AG04450 (cell line): Measurements from ENCODE around the gene PLA2G1B. TPM values are rescaled to one million over a fixed set of nuclear protein-coding genes. Genes with fewer than 3 reads are reported as not detected.

Experiments
- CTCF ChIA-PET: fragments of 300-600, 350-600 bp; formaldehyde crosslinking; extraction: SDS; loops from one replicate; lab custom pipeline; 2022; ENCODE audit warnings: antibody characterized with exemption, inconsistent platforms; lab: Charles Lee
- POLR2A ChIA-PET: fragments of 350-600 bp; formaldehyde crosslinking; extraction: SDS; loops from one replicate; lab custom pipeline; 2021; ENCODE audit warnings: antibody characterized with exemption, inconsistent platforms; lab: Yijun Ruan, JAX
- DNase-seq: peaks from one replicate; pipeline ENCODE4 v3.0.0-alpha.2; 2011; ENCODE audit warnings: low read depth, low spot score
- H3K27ac ChIP-seq: one replicate; pipeline ENCODE4 v1.5.1; 2012; ENCODE audit warnings: low read depth, low read length, control low read depth
- H3K27me3 ChIP-seq: one replicate; pipeline ENCODE4 v1.6.0; 2012; ENCODE audit warnings: low read length; ENCODE audit not compliant: control insufficient read depth, insufficient read depth
- H3K4me3 ChIP-seq: 2 replicates; pipeline ENCODE4 v1.5.1; 2011; ENCODE audit warnings: mild to moderate bottlenecking, low read depth, low read length, control low read depth
- H3K9me3 ChIP-seq: 2 replicates; pipeline ENCODE4 v1.5.1; 2012; ENCODE audit warnings: low read length; ENCODE audit not compliant: control insufficient read depth, insufficient read depth
- polyA plus RNA-seq: library from polyadenylated mRNA; depleted of rRNA; stranded (reverse); fragments of >200 nt; gene quantifications from 2 replicates; pipeline ENCODE4 v1.2.3, GENCODE V29; 2011
- TF ChIP-seq, protein P1 (sequence below): IDR thresholded peaks from 2 replicates; pipeline ENCODE4 v1.5.1; 2011; ENCODE audit warnings: low read depth, low read length, control low read depth, inconsistent platforms

PLA2G1B gene
- polyA plus RNA-seq, 1 experiment: 0.41 TPM

DNA sequence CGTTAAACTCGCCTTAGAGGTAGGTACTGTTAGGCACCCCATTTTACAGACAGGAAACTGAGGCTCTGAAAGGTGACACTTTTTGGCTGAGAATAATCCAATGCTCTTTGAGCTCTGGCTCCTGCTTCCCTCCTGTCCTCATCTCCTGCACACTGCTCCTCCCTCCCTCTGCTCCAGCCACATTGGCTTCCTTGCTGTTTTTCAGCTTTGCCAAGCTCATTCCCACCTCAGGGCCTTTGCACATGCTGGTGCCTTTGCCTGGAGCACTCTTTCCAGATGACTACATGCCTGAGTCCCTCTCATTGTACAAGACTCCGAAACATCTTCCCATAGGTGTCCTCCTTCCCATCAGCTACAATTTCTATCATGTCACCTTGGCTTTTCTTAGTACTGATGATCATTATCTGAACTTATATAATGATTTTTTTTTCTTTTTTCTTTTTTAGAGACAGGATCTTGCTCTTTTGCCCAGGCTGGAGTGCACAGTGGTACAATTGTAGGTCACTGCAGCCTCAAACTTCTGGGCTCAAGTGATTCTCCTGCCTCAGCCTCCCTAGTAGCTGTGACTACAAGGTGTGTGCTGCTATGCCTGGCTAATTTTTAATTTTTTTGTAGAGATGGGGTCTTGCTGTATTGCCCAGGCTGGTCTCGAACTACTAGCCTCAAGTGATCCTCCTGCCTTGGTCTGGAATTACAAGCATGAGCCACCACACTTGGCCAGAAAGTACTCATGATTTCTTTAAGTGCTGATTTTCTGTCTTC, 26.2 kb upstream of the PLA2G1B start:
- DNase-seq: no peak
- Histone ChIP-seq H3K9me3 (no peaks in the 10 kb centered on the region), H3K27ac (no peak overlapping the region), H3K27me3 (peaks cover 18% of the 10 kb centered on the region), H3K4me3 (no peak overlapping the region)
- CTCF ChIA-PET: interaction anchor here (0.8 to 6.7 kb wide), 3 partner anchors 13 to 115 kb away, joined by 4 to 82 read pairs (median 5); no protein-coding TSS in a partner anchor
- POLR2A ChIA-PET: no interaction called here
- TF ChIP-seq, protein P1, sequence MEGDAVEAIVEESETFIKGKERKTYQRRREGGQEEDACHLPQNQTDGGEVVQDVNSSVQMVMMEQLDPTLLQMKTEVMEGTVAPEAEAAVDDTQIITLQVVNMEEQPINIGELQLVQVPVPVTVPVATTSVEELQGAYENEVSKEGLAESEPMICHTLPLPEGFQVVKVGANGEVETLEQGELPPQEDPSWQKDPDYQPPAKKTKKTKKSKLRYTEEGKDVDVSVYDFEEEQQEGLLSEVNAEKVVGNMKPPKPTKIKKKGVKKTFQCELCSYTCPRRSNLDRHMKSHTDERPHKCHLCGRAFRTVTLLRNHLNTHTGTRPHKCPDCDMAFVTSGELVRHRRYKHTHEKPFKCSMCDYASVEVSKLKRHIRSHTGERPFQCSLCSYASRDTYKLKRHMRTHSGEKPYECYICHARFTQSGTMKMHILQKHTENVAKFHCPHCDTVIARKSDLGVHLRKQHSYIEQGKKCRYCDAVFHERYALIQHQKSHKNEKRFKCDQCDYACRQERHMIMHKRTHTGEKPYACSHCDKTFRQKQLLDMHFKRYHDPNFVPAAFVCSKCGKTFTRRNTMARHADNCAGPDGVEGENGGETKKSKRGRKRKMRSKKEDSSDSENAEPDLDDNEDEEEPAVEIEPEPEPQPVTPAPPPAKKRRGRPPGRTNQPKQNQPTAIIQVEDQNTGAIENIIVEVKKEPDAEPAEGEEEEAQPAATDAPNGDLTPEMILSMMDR: no peak

DNA sequence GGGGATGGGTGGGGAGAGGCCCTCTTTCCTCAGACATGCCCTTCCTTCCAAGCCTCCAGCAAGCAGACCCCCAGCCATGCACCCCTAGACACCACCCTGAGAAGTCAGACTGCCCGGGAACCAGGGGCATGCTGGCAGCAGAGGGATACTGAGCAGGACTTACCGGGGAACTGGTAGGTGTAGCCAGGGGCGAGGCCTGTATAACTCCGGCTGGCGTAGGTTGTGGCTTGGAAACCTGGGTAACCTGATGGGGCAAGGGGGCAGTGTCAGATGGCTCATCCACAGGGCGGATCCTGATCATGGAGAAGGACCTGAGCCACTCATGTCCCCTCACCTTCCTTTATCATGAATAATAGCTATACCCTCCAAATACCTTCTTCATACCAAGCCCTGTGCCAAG, 25.6 kb upstream of the PLA2G1B start:
- ChIA-PET POLR2A (no interaction called here), CTCF (interaction anchor here (0.6 to 6.7 kb wide), 3 partner anchors 14 to 115 kb away, joined by 3 to 82 read pairs (median 5); no protein-coding TSS in a partner anchor)
- no peak for DNase-seq
- H3K4me3 ChIP-seq: no peak overlapping the region
- no peak overlapping the region for H3K27ac ChIP-seq
- TF ChIP-seq, protein P1: no peak
- H3K9me3 ChIP-seq: no peaks in the 10 kb centered on the region
- peaks cover 14% of the 10 kb centered on the region for H3K27me3 ChIP-seq

DNA sequence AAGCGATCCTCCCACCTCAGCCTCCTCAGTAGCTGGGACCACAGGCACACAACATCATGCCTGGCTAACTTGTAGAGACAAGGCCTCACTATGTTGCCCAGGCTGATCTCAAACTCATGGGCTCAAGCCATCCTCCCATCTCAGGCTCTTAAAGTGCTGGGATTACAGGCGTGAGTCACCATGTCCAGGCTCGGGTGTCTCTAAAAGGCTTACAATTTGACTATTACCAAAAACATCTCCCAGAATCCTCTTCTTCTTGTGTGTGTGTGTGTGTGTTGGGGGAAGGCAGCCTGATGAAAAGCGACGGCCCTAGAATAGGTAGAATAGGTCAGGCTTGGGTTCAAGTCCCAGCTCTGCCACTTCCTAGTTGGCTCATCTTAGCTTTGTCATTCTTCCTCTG, 24.5 kb upstream of the PLA2G1B start:
- no peak for DNase-seq
- H3K9me3 ChIP-seq: no peaks in the 10 kb centered on the region; the same call in 1 of the 2 replicates
- CTCF ChIA-PET: interaction anchor here (1.6 to 6.7 kb wide), 2 partner anchors 15 to 79 kb away, joined by 5 to 82 read pairs; no protein-coding TSS in a partner anchor
- POLR2A ChIA-PET: no interaction called here
- no peak overlapping the region for H3K4me3 ChIP-seq
- no peak overlapping the region for H3K27ac ChIP-seq
- TF ChIP-seq, protein P1: no peak
- H3K27me3 ChIP-seq: peaks cover 12% of the 10 kb centered on the region

DNA sequence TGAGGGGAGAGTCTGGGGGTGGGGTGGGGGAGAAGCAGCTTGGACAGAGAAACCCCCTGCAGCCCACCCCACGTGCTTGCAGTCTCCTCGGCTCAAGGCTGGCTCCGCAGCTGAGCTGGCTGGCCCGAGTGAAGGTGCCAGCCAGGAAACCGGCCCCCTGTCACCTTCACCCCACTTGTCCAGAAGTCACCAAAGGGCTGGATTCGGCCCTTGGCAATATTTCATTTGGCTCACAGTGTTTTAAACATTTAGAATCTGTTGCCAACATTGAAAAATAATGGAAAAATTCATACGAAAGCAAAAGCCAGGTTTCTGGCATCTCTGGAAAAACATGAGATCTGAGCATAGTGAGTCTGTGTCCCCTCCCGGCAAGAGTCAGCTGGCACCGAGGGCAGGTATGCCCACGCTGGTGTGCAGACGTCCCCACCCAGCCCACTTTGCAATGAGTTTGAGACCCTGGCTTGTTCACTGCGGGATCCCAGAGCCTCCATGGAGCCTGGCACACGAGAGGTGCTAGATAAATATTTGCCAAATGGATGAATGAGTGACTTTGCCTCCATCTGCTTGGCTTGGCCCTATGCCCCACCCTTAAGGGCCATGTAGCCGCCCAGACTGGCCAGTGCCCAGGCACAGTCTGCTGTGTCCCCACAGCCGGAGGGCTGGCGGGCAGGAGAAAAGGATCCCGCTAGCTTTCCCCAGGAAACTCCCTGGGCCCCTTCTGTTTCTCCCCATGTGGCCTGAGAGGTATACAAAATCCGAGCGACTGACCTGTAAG, 23.2 kb upstream of the PLA2G1B start:
- CTCF ChIA-PET: interaction anchor here (0.6 to 1.0 kb wide), 2 partner anchors 11 to 49 kb away, joined by 3 to 5 read pairs; no protein-coding TSS in a partner anchor

More for the DNA sequence above, 23.2 kb upstream of the PLA2G1B start:
- DNase-seq: no peak
- H3K4me3 ChIP-seq: no peak overlapping the region
- no peaks in the 10 kb centered on the region; the same call in 1 of the 2 replicates for H3K9me3 ChIP-seq
- TF ChIP-seq, protein P1: no peak
- POLR2A ChIA-PET: no interaction called here
- H3K27me3 ChIP-seq: peaks cover 11% of the 10 kb centered on the region
- H3K27ac ChIP-seq: no peak overlapping the region
